Inflammatory macrophage treated with lipopolysaccharide for 1 hour (primary cell): ENCODE results near the gene BSCL2.
"Not testable (repeated sequence)": the region's sequence is repeated elsewhere in the genome, so short reads cannot be mapped to it uniquely, and the experiment has no call there.

Source experiments
- DNase-seq, 2 donors: peaks; one replicate each; pipeline ENCODE4 v3.0.0-alpha.2; 2020 to 2022

BSCL2 gene

DNA sequence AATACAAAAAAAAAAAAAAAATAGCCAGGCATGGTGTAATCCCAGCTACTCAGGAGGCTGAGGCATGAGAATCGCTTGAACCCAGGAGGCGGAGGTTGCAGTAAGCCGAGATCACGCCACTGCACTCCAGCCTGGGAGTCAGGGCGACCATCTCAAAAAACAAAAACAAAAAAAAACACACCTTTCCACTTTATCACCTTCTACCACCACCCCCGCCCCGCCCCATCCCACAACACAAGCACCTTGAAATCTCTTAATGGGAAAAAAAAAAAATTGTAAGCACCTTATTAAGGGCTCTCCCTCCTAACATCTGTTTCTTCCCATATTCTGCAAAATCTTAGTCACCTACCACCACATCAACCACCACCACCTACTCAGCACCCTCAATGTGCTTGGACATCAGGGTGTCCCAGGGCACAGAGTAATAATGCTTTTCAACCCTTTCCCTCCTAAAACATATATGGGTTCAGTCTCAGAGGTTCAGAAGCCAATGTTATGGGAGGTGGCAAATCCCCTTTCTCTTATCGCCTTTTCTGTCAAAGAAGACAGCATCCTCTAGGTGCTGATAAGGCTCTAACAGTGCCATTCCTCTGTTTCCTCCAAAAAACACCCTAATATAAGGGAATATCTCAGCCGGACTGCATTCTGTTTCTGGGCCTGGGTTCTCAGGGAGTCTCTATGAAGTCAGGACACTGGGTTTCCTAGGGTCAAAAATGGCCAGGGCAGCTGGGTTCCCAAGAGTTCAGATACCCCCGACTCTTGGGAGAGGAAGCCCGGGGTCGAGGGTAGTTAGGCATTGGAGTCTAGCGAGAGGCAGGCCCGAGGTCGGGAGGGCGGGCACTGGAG lies 54.8 kb downstream of the BSCL2 start:
- no peak for DNase-seq

DNA sequence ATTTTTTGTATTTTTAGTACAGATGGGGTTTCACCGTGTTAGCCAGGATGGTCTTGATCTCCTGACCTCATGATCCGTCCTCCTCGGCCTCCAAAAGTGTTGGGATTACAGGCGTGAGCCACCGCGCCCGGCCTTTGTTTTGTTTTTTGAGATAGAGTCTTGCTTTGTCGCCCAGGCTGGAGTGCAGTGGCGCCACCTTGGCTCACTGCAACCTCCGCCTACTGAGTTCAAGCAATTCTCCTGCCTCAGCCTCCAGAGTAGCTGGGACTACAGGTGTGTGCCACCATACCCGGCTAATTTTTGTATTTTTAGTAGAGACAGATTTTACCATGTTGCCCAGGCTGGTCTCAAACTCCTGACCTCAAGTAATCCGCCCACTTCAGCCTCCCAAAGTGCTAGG lies 56.9 kb downstream of the BSCL2 start:
- not testable (repeated sequence) for DNase-seq

DNA sequence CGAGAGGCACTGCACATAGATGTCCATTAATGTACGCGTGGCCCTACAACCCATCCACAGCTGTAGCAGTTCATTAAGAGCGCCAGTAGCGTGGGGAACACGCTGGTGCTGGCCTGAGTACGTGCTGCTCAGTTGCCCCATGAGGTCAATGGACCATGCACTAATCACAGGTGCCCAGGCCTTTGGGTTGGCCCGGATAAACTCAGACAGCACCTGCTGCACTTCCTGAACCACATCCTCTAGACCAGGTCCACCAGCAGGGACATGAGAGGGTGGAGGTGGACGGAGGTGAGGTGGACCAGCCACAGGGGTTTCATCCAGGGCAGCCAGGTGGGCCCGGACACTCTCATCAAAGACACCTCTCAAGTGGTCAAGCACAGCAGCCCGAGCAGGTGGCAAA lies 57.7 kb downstream of the BSCL2 start:
- no peak for DNase-seq

DNA sequence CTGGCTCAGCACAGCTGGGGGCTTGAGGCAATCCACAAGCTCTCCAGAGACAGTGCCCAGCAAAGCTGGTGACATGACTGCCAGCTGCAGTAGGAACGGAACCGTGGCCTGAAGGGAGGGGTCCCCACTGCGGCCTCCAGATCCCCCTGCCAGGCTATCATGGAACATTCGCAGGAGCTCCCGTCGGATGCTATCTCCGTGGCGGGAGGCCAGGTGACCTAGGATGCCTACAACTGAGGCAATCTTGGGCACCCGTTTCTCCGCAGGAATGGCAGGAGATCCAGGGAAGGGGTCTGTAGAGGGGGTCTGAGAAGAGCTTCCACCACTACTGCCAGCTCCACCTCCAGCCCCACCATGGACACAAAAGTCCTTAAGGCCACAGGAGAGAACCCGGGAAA lies 58.3 kb downstream of the BSCL2 start:
- DNase-seq, result no peak

DNA sequence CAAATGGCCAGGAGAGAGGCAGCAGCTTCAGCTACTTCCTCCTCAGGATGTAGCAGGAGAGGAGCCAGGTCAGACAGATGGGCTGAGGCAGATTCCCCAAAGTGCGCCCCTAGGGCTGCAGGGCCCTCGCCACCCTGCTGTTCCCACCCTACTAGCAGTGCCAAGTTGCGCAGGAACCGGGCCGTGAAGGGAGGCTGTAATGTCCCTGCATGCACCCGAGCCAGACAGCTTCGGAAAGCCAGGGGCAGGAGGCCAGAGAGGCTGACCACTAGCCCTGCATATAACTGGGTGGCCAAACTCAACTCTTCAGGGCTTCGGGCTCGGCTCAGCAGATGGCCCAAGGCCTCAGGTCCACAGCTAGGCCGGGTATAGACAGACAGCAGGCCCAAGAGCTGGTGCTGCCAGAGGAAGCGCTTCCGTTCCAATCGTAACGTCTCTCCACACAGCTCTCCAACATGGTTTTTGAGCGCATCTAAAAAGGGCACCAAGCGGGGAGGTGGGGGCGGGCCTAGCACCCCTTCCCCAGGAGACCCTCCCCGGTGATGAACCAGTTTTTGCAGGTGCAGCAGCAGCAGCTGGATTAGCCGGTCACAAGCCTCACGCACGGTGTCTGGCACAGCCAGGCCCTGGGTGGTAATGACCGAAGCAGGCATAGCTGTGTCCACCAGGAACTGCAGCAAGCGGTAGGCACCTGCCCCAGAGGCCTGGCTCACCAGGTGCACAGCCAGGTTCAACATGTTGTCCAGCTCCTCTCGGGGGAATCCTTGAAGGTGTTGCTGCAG lies 58.8 kb downstream of the BSCL2 start:
- DNase-seq, result no peak

DNA sequence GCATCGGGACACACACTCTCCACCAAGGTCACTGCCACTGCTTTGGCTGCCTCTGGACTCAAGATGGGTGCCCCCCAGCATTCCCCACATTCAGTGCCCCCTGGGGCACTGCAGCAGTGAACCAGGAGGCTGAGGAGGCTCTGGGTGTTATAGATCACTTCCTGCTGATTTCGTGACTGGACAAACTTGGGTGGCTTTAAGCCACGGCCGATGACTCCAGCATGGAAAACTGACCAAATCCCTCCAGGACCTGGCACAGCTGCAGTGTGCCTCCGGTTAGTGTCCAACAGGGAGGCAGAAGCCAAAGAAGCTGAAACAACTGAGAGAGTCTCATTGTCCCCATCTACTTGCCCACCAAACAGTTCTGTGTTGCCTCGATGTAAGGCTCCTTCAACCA lies 59.6 kb downstream of the BSCL2 start:
- no peak for DNase-seq

DNA sequence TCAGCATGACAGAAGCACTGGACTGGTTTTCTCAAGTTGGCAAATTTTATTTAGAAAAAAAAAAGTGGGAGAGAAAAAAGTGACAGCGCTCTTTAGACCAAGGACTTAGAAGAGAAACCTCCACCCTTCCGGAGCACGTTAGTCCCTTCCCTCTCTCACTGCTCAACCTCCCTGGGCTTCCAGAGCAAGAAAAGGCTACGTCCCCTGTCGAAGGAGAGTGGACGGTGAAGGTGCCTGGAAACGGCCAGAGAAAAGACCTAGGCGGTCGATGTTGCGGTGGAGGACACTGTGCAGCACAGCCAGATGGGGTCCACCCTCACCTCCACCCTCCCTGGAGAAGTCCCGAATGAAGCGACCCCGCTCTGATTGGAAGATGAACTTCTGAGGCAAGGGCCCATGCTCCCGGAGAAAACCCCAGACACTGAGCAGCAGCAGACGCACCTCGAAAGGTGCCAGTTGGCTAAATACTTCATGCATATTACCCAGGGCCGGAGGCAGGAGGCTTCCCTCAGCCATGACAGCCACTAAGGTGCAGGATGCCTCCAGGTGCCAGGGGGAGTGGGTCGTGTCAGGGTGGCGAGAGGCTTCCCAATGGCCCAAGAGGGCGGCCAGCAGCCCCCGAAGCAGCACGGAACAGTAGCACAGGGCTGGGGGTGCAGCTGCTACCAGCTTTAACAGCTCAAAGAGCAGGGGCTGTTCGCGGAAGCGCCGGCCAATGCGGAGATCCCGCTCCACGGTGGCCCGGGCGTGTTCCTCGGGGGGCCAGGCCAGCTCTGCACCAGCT lies 60.2 kb downstream of the BSCL2 start:
- no peak for DNase-seq

DNA sequence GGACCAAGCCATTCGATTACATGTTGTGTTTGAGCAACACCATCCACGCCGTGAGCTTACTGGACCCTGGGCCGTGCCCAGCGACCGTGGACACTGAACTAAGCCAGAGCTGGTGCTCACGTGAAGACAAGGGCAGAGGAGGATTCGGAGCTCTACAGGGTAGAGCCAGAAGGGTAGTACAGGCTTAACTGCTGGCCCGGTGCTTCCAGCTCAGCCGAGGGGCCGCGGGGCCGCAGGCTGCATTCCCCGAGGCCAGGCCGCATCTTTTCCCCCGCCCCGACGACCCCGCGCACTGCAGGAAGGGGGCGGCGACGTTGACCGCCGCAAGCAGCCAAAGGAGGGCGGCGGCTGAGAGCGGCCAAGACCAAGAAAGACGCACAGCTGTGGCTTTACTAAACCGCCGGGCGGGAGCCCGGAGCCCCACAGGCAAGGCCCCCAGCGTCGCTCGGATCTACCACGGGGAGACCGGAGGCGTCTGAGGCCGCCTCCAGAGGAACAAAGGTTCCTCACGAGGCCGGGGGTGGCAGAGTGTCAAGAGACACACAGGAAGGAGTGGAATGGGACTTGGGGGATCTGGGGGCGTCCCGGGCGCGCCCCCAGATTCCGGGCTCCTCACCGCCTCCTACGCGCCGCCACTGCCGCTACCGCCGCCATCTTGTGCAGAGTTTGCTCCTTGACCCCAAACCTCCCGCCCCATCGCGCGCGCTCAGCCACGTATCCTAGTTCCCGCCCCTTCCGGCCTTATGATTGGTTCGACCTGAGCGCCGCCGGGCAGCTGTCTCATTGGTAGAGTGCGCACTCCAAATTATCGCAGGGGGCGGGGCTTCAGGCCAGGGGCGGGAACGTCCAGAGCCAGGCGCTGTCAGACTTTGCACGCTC lies 61.0 kb downstream of the BSCL2 start, which contains the start of gene GANAB:
GANAB (minus strand) TSS at position 668 of the 879 bp plus-strand sequence; CDS start at position 654, 14 bp downstream.
- peak; percentile 98 to 99 for DNase-seq

DNA sequence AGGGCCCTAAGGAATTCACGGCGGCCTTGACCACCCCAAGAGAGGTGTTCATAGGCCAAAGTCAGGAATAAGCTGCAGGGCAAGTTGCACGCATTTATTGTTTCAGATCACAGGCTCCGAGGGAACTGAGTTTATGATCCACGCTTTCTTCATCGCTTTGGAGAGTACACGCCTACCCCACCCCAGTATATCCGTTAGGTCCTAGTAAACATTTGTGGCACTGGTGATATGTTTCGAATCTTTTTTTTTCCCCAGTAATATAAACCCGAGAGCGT lies 61.6 kb downstream of the BSCL2 start:
- DNase-seq, result peak in 1 of 2 donors; percentile 19

DNA sequence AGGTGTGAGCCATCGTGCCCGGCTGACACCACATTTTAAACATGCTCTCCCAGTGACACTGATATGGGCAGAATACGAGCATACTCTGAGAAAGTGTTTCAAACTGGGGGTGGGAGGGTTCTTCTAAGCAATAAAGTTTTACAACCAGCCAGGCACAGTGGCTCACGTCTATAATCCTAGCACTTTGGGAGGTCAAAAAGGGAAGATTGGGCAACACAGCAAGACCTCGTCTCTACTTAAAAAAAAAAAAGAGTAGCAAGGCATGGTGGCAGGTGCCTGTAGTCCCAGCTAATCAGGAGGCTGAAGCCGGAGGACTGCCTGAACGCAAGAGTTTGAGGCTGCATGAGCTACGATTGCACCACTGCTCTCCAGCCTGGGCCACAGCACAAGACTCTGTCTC lies 63.0 kb downstream of the BSCL2 start:
- no peak for DNase-seq
